GM21381 (cell line): ENCODE data around the gene DRC3.

Experiments used
- ATAC-seq: cut with Tn5 transposase; IDR thresholded peaks from one replicate; pipeline ENCODE4 v1.9.1; 2021; ENCODE audit warnings: mild to moderate bottlenecking, moderate library complexity; ENCODE audit not compliant: unreplicated experiment

Gene DRC3

GRCh38 chr17:18041776-18042175 lies 69.1 kb downstream of the DRC3 start:
- ATAC-seq: no peak

GRCh38 chr17:18042983-18043382 lies 70.3 kb downstream of the DRC3 start:
- no peak for ATAC-seq

- ATAC-seq: no peak
These were observed 70.8 kb downstream of the DRC3 start for GRCh38 chr17:18043491-18043890.

- no peak for ATAC-seq
These were observed 71.9 kb downstream of the DRC3 start for GRCh38 chr17:18044609-18045008.

- ATAC-seq: no peak
These were observed 73.2 kb downstream of the DRC3 start for GRCh38 chr17:18045691-18046350.

- no peak for ATAC-seq
These were observed 82.9 kb downstream of the DRC3 start for GRCh38 chr17:18055597-18055996.

- ATAC-seq: no peak
These were observed 83.6 kb downstream of the DRC3 start for GRCh38 chr17:18056214-18056613.

- ATAC-seq: no peak
These were observed 86.6 kb downstream of the DRC3 start for GRCh38 chr17:18059283-18059682.

GRCh38 chr17:18064053-18064452 lies 91.4 kb downstream of the DRC3 start:
- ATAC-seq: no peak

- ATAC-seq: no peak
These were observed 92.9 kb downstream of the DRC3 start for GRCh38 chr17:18065546-18065945.
